Measurements from ENCODE around the gene AP5Z1. TPM values are rescaled to one million over a fixed set of nuclear protein-coding genes. Genes with fewer than 3 reads are reported as not detected.

The AP5Z1 gene
- total RNA-seq, 2 donors from 2014 or later = 30.9 to 61.7 TPM

- no peak for DNase-seq (ENCODE audit: low spot score)
Measured at GRCh38 chr7:4837041-4837802, 61.8 kb downstream of the AP5Z1 start.

GRCh38 chr7:4837803-4838625 is 62.6 kb downstream of the AP5Z1 start:
- WGBS = 44% methylated on average over 29 of the region's 30 CpGs
- TF ChIP-seq POLR2AphosphoS5 (IDR thresholded peaks at IDR 0.05) (no peak), POLR2A (IDR thresholded peaks at IDR 0.05) (no peak)
- TF ChIP-seq, protein P1, sequence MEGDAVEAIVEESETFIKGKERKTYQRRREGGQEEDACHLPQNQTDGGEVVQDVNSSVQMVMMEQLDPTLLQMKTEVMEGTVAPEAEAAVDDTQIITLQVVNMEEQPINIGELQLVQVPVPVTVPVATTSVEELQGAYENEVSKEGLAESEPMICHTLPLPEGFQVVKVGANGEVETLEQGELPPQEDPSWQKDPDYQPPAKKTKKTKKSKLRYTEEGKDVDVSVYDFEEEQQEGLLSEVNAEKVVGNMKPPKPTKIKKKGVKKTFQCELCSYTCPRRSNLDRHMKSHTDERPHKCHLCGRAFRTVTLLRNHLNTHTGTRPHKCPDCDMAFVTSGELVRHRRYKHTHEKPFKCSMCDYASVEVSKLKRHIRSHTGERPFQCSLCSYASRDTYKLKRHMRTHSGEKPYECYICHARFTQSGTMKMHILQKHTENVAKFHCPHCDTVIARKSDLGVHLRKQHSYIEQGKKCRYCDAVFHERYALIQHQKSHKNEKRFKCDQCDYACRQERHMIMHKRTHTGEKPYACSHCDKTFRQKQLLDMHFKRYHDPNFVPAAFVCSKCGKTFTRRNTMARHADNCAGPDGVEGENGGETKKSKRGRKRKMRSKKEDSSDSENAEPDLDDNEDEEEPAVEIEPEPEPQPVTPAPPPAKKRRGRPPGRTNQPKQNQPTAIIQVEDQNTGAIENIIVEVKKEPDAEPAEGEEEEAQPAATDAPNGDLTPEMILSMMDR (IDR thresholded peaks at IDR 0.05) = no peak
- intact Hi-C loops (cut with DNase I) = loop anchor here (10.0 kb wide), 1 partner anchor 47 kb away; the partner anchor contains the start of gene RADIL
- H3K4me3 ChIP-seq = no peak overlapping the region
- no peaks in the 10 kb centered on the region for H3K36me3 ChIP-seq
- H3K9me3 ChIP-seq = no peaks in the 10 kb centered on the region
- DNase-seq (ENCODE audit: low spot score) = no peak
- no peak overlapping the region for H3K27ac ChIP-seq
- H3K27me3 ChIP-seq (replicated peaks; ENCODE audit: insufficient read depth) = no peaks in the 10 kb centered on the region
- no peaks in the 10 kb centered on the region for H3K4me1 ChIP-seq (replicated peaks)

More at GRCh38 chr7:4837041-4837802, 61.8 kb downstream of the AP5Z1 start:
- Histone ChIP-seq H3K4me3 (no peak overlapping the region), H3K4me1 (replicated peaks) (no peaks in the 10 kb centered on the region), H3K36me3 (no peaks in the 10 kb centered on the region), H3K27ac (no peak overlapping the region), H3K27me3 (replicated peaks; ENCODE audit: insufficient read depth) (no peaks in the 10 kb centered on the region), H3K9me3 (no peaks in the 10 kb centered on the region)
- intact Hi-C loops (cut with DNase I) = loop anchor here (10.0 kb wide), 1 partner anchor 48 kb away; the partner anchor contains the start of gene RADIL
- TF ChIP-seq, protein P1 (IDR thresholded peaks at IDR 0.05) = no peak
- no peak for TF ChIP-seq POLR2A (IDR thresholded peaks at IDR 0.05)
- no peak for TF ChIP-seq POLR2AphosphoS5 (IDR thresholded peaks at IDR 0.05)
- WGBS = 83% methylated on average over 19 of the region's 22 CpGs

DNA sequence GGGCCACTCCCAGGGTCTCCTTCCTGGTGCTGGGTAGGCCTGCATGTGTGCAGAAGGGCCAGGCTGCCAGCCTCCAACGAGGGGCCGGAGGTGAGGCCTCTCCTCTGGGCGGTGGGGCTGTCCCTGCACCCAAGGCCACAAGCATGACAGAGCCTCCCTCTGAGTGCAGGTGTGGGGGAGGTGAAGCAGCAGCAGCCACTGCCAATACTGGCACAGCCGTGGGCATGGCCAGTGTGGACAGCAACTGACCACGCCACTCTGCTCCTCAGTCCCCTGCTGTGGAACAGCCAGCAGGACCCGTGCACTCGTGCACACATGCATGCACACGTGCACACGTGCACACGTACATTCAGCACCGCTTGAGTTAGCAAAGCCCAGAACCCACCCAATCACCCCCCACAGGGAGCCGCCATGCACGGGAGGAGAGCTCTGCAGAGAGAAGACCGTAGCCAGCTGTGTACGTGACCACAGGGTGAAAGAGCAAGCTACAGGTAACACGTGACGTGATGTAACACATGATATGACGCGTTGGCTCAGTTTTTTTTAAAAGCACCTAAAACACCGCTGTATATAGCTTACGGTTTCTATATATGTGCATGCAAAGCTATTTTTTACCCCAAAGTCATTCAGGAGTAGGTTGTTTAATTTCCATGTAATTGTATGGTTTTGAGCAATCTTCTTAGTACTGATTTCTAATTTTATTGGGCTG is 63.4 kb downstream of the AP5Z1 start:
- TF ChIP-seq, protein P1 (IDR thresholded peaks at IDR 0.05) = no peak
- no peak for TF ChIP-seq POLR2A (IDR thresholded peaks at IDR 0.05)
- no peak for TF ChIP-seq POLR2AphosphoS5 (IDR thresholded peaks at IDR 0.05)
- DNase-seq (ENCODE audit: low spot score) = no peak
- 92% methylated on average over 21 of the region's 21 CpGs for WGBS
- no peaks in the 10 kb centered on the region for H3K4me1 ChIP-seq (replicated peaks)
- H3K27me3 ChIP-seq (replicated peaks; ENCODE audit: insufficient read depth) = no peaks in the 10 kb centered on the region
- no peaks in the 10 kb centered on the region for H3K9me3 ChIP-seq
- no peaks in the 10 kb centered on the region for H3K36me3 ChIP-seq
- H3K27ac ChIP-seq = no peak overlapping the region
- intact Hi-C loops (cut with DNase I) = loop anchor here (10.0 kb wide), 1 partner anchor 46 kb away; the partner anchor contains the start of gene RADIL
- no peak overlapping the region for H3K4me3 ChIP-seq

DNA sequence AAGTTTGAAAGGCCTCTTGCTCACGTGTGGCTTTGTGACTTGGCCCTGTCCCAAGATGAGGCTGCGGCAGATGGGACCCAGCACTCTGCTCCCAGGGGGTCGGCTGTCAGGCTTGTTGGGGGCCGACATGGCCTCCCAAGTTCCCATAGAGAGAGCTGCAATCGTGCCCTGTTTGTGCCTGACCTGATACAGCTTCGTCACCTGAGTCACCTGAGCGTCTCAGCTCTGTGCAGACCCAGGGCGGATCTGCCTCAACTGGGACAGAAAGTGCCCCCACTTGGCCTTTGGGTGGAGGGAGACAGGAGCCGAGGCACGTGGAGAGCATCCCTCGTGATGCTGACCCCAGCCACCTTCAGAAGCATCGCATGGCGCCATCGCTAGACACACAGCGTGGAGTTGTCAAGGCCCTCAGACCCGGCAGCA is 64.7 kb downstream of the AP5Z1 start:
- Histone ChIP-seq H3K9me3 (no peaks in the 10 kb centered on the region), H3K4me1 (replicated peaks) (no peaks in the 10 kb centered on the region), H3K27ac (no peak overlapping the region), H3K36me3 (no peaks in the 10 kb centered on the region), H3K27me3 (replicated peaks; ENCODE audit: insufficient read depth) (no peaks in the 10 kb centered on the region), H3K4me3 (no peak overlapping the region)
- intact Hi-C loops (cut with DNase I) = no loop called here
- no peak for DNase-seq (ENCODE audit: low spot score)
- WGBS = 84% methylated on average over 14 of the region's 16 CpGs
- TF ChIP-seq, protein P1 (IDR thresholded peaks at IDR 0.05) = no peak
- TF ChIP-seq POLR2A (IDR thresholded peaks at IDR 0.05) (no peak), POLR2AphosphoS5 (IDR thresholded peaks at IDR 0.05) (no peak)

Small RNAs within 50 kb of the gene (microRNA-seq; reads per million reads assigned to microRNA genes)
- not detected for gene MIR4656

Small RNAs within 50 kb of the gene (small RNA-seq; reads per million reads assigned to genes)
- 0 reads per million in 2 donors for gene MIR4656
- gene RF00019 = 0 reads per million in 2 donors

Other genes starting within 250 kb of the AP5Z1 start
- gene FOXK1, start 93.3 kb upstream of the AP5Z1 start, total RNA-seq = 10 to 100 TPM; 17.3 to 47.5 TPM
- gene PAPOLB, start 86.4 kb downstream of the AP5Z1 start, total RNA-seq = 1 to 10 TPM in 1 of 2 donors, not detected in 1; 4.7 TPM
- gene RADIL, start 108.1 kb downstream of the AP5Z1 start, total RNA-seq = 10 to 100 TPM in 1 of 2 donors, 1 to 10 TPM in 1; 1.8 to 12.0 TPM
- gene MMD2, start 183.6 kb downstream of the AP5Z1 start, total RNA-seq = 10 to 100 TPM in 1 of 2 donors, not detected in 1; 14.7 TPM

Measured in prostate gland (tissue), 2 donors.